Activated CD8-positive, alpha-beta T cell treated with anti-CD3 and anti-CD28 coated beads, Interleukin-2, amount 10 ng/mL, durations not matched to agents 7 days and 5 days (primary cell): ENCODE measurements around the gene ZSCAN22. TPM values are rescaled to one million over a fixed set of nuclear protein-coding genes. Genes with fewer than 3 reads are reported as not detected.

Source experiments
- ATAC-seq: fragments of 150-1000 bp; cut with Tn5 transposase; one replicate; pipeline ENCODE4 v1.10.0; 2021; ENCODE audit warnings: moderate library complexity
- CTCF ChIA-PET: fragments of 350-600 bp; sonication (Branson Sonifier 250); formaldehyde crosslinking; loops from one replicate; lab custom pipeline; 2021; ENCODE audit warnings: antibody characterized with exemption; lab: Charles Lee
- POLR2A ChIA-PET: fragments of 350-600 bp; sonication (Branson Sonifier 250); formaldehyde crosslinking; loops from one replicate; lab custom pipeline; 2021; ENCODE audit warnings: antibody characterized with exemption; lab: Charles Lee
- DNase-seq: peaks from one replicate; pipeline ENCODE4 v3.0.0-alpha.2; 2020
- H3K27ac Mint-ChIP-seq: one replicate; pipeline ENCODE4 v1.8.0; 2021; ENCODE audit warnings: mild to moderate bottlenecking, mixed read lengths
- H3K27me3 Mint-ChIP-seq: one replicate; pipeline ENCODE4 v1.8.0; 2021; ENCODE audit warnings: low read depth, mixed read lengths
- H3K36me3 Mint-ChIP-seq: one replicate; pipeline ENCODE4 v1.8.0; 2021; ENCODE audit warnings: low read depth, mixed read lengths
- H3K4me1 Mint-ChIP-seq: one replicate; pipeline ENCODE4 v1.8.0; 2021; ENCODE audit warnings: low read depth, mixed read lengths
- H3K4me3 Mint-ChIP-seq: one replicate; pipeline ENCODE4 v1.8.0; 2021; ENCODE audit warnings: mild to moderate bottlenecking, mixed read lengths
- H3K9me3 Mint-ChIP-seq: one replicate; pipeline ENCODE4 v1.8.0; 2022; ENCODE audit warnings: mixed read lengths; ENCODE audit not compliant: insufficient read depth
- total RNA-seq, 2 experiments: library from RNA; stranded (reverse); gene quantifications; one replicate each; pipeline ENCODE4 v1.2.3, GENCODE V29; 2021

ZSCAN22 gene
- total RNA-seq, 2 experiments from 2014 or later: 4.8 to 5.2 TPM

- DNase-seq (no peak), ATAC-seq (no peak)
- ChIA-PET CTCF (no interaction called here), POLR2A (no interaction called here)
- no peaks in the 10 kb centered on the region for H3K9me3 Mint-ChIP-seq
- H3K36me3 Mint-ChIP-seq: peaks cover 43% of the 10 kb centered on the region
- H3K27me3 Mint-ChIP-seq: no peaks in the 10 kb centered on the region
- no peak within 1 kb of the TSS for H3K27ac Mint-ChIP-seq
- H3K4me3 Mint-ChIP-seq: no peak within 1 kb of the TSS
- peaks cover 50% of the 10 kb centered on the region for H3K4me1 Mint-ChIP-seq
These were observed 26.2 kb downstream of the ZSCAN22 start, which contains the start of gene A1BG for GRCh38 chr19:58352760-58353671. A1BG (minus strand) TSS chr19:58353492; CDS start chr19:58353437, 55 bp downstream.

GRCh38 chr19:58353717-58354477, 27.1 kb downstream of the ZSCAN22 start:
- no peaks in the 10 kb centered on the region for H3K27me3 Mint-ChIP-seq
- CTCF ChIA-PET: no interaction called here
- no peak overlapping the region for H3K27ac Mint-ChIP-seq
- H3K36me3 Mint-ChIP-seq: peaks cover 40% of the 10 kb centered on the region
- POLR2A ChIA-PET: interaction anchor here (1.0 kb wide), 1 partner anchor 9 kb away, joined by 3 read pairs; the partner anchor contains the start of gene ZNF497
- no peak for DNase-seq
- no peak overlapping the region for H3K4me3 Mint-ChIP-seq
- no peaks in the 10 kb centered on the region for H3K9me3 Mint-ChIP-seq
- ATAC-seq: no peak
- peaks cover 45% of the 10 kb centered on the region for H3K4me1 Mint-ChIP-seq

GRCh38 chr19:58354478-58355030, 27.8 kb downstream of the ZSCAN22 start:
- ChIA-PET POLR2A (interaction anchor here (0.8 to 1.6 kb wide), 3 partner anchors 8 to 189 kb away, joined by 3 to 4 read pairs (median 3); partner anchors contain the start of genes TRIM28 and ZNF497), CTCF (interaction anchor here (0.9 kb wide), 1 partner anchor 15 kb away, joined by 5 read pairs; no protein-coding TSS in a partner anchor)
- no peak overlapping the region for H3K27ac Mint-ChIP-seq

GRCh38 chr19:58355215-58355796, 28.5 kb downstream of the ZSCAN22 start:
- POLR2A ChIA-PET: interaction anchor here (0.8 to 1.9 kb wide), 4 partner anchors 7 to 188 kb away, joined by 3 to 12 read pairs (median 4); partner anchors contain the start of genes TRIM28 and ZNF497
- Mint-ChIP-seq H3K27ac (no peak overlapping the region), H3K9me3 (no peaks in the 10 kb centered on the region), H3K4me1 (peaks cover 36% of the 10 kb centered on the region), H3K4me3 (no peak overlapping the region), H3K36me3 (peaks cover 36% of the 10 kb centered on the region), H3K27me3 (no peaks in the 10 kb centered on the region)
- CTCF ChIA-PET: interaction anchor here (0.9 to 1.6 kb wide), 2 partner anchors 8 to 16 kb away, joined by 5 to 9 read pairs; no protein-coding TSS in a partner anchor
- DNase-seq (no peak), ATAC-seq (no peak)

More at GRCh38 chr19:58354478-58355030, 27.8 kb downstream of the ZSCAN22 start:
- ATAC-seq: no peak
- Mint-ChIP-seq H3K9me3 (no peaks in the 10 kb centered on the region), H3K27me3 (no peaks in the 10 kb centered on the region), H3K36me3 (peaks cover 38% of the 10 kb centered on the region), H3K4me1 (peaks cover 39% of the 10 kb centered on the region), H3K4me3 (no peak overlapping the region)
- no peak for DNase-seq

GRCh38 chr19:58355908-58356765, 29.3 kb downstream of the ZSCAN22 start:
- DNase-seq (peak; percentile 70), ATAC-seq (peak; percentile 72)
- Mint-ChIP-seq H3K4me3 (peak overlapping the region; percentile 53), H3K27me3 (no peaks in the 10 kb centered on the region), H3K27ac (peak overlapping the region; percentile 75), H3K9me3 (no peaks in the 10 kb centered on the region), H3K36me3 (peaks cover 30% of the 10 kb centered on the region), H3K4me1 (peaks cover 34% of the 10 kb centered on the region)
- POLR2A ChIA-PET: interaction anchor here (0.7 to 1.9 kb wide), 6 partner anchors 9 to 51 kb away, joined by 3 to 12 read pairs (median 4); partner anchors contain the start of genes ERVK3-1 and ZNF837
- CTCF ChIA-PET: interaction anchor here (0.9 to 1.6 kb wide), 2 partner anchors 8 to 23 kb away, joined by 3 to 9 read pairs; no protein-coding TSS in a partner anchor

GRCh38 chr19:58356766-58357480, 30.1 kb downstream of the ZSCAN22 start:
- DNase-seq (no peak), ATAC-seq (no peak)
- Mint-ChIP-seq H3K4me1 (peaks cover 38% of the 10 kb centered on the region), H3K9me3 (no peaks in the 10 kb centered on the region), H3K4me3 (peak overlapping the region; percentile 53), H3K36me3 (peaks cover 23% of the 10 kb centered on the region), H3K27me3 (no peaks in the 10 kb centered on the region), H3K27ac (peak overlapping the region; percentile 75)
- ChIA-PET POLR2A (interaction anchor here (0.7 to 1.9 kb wide), 5 partner anchors 9 to 52 kb away, joined by 3 to 12 read pairs (median 3); partner anchors contain the start of genes ERVK3-1 and ZNF837), CTCF (interaction anchor here (0.9 to 1.6 kb wide), 2 partner anchors 9 to 23 kb away, joined by 3 to 9 read pairs; no protein-coding TSS in a partner anchor)

- Mint-ChIP-seq H3K9me3 (no peaks in the 10 kb centered on the region), H3K27ac (no peak overlapping the region), H3K36me3 (peaks cover 18% of the 10 kb centered on the region), H3K27me3 (no peaks in the 10 kb centered on the region), H3K4me3 (no peak overlapping the region), H3K4me1 (peaks cover 42% of the 10 kb centered on the region)
- ATAC-seq (no peak), DNase-seq (no peak)
- CTCF ChIA-PET: no interaction called here
- POLR2A ChIA-PET: interaction anchor here (1.0 to 1.9 kb wide), 3 partner anchors 10 to 52 kb away, joined by 3 to 12 read pairs (median 7); partner anchors contain the start of genes ERVK3-1 and ZNF837
These were observed 30.8 kb downstream of the ZSCAN22 start for GRCh38 chr19:58357481-58358145.

GRCh38 chr19:58361900-58362271, 35.1 kb downstream of the ZSCAN22 start:
- ChIA-PET CTCF (interaction anchor here (1.1 to 3.5 kb wide), 3 partner anchors 32 to 158 kb away, joined by 3 to 16 read pairs (median 4); partner anchors contain the start of gene ZBTB45), POLR2A (interaction anchor here (0.6 to 2.8 kb wide), 8 partner anchors 14 to 137 kb away, joined by 3 to 25 read pairs (median 6); partner anchors contain the start of genes ERVK3-1 and RPS5)
- Mint-ChIP-seq H3K4me3 (peak overlapping the region; percentile 80), H3K27me3 (no peaks in the 10 kb centered on the region), H3K9me3 (no peaks in the 10 kb centered on the region), H3K4me1 (peaks cover 27% of the 10 kb centered on the region), H3K27ac (peak overlapping the region; percentile 88), H3K36me3 (peaks cover 2% of the 10 kb centered on the region)
- peak; percentile 1 for ATAC-seq
- peak; percentile 56 for DNase-seq
